GM21717 (cell line): Measurements from ENCODE around the gene THAP8.
A peak's percentile ranks its signal among the peaks of the same experiment; 100 is the strongest.

Experiments
- ATAC-seq: cut with Tn5 transposase; IDR thresholded peaks from one replicate; pipeline ENCODE4 v1.9.1; 2021; ENCODE audit warnings: mild to moderate bottlenecking, moderate library complexity; ENCODE audit not compliant: unreplicated experiment

THAP8 gene

GRCh38 chr19:35995048-35995993, 58.8 kb downstream of the THAP8 start, which contains the start of gene SDHAF1:
SDHAF1 (plus strand) TSS chr19:35995188; CDS start chr19:35995275, 87 bp downstream.
- ATAC-seq, result peak; percentile 70

- ATAC-seq, result no peak
Measured at GRCh38 chr19:35993923-35994598, 60.0 kb downstream of the THAP8 start.

- no peak for ATAC-seq
Measured at GRCh38 chr19:35992907-35993765, 60.9 kb downstream of the THAP8 start.

- no peak for ATAC-seq
Measured at GRCh38 chr19:35991731-35992450, 62.2 kb downstream of the THAP8 start.

GRCh38 chr19:35990771-35991730, 63.0 kb downstream of the THAP8 start:
- no peak for ATAC-seq

- ATAC-seq, result no peak
Measured at GRCh38 chr19:35990156-35990555, 63.9 kb downstream of the THAP8 start.

GRCh38 chr19:35988824-35989223, 65.3 kb downstream of the THAP8 start:
- no peak for ATAC-seq

GRCh38 chr19:35987571-35987896, 66.6 kb downstream of the THAP8 start:
- ATAC-seq, result no peak

GRCh38 chr19:35986664-35987570, 67.2 kb downstream of the THAP8 start:
- no peak for ATAC-seq

- no peak for ATAC-seq
Measured at GRCh38 chr19:35986111-35986510, 68.0 kb downstream of the THAP8 start.
